K562 (cell line): ENCODE results near the gene ERBB4. TPM values are rescaled to one million over a fixed set of nuclear protein-coding genes. Genes with fewer than 3 reads are reported as not detected.

Experiments used
- ATAC-seq: fragments of 200-7000 bp; cut with Tn5 transposase; 3 replicates; pipeline ENCODE4 v1.9.1; 2020; ENCODE audit warnings: moderate library complexity
- BruUV-seq: library from RNA; stranded (reverse); fragments of 400-500 nt; replicated peaks from 2 replicates; lab custom pipeline; 2021; lab: Mats Ljungman, UMichigan
- CTCF ChIA-PET: fragments of 300-600 bp; formaldehyde crosslinking; extraction: SDS; loops from one replicate; lab custom pipeline; 2021; ENCODE audit warnings: low intra/inter-chr PET ratio; lab: Yijun Ruan, JAX
- POLR2A ChIA-PET: fragments of 300-600, 350-650 bp; sonication (Branson Sonifier 250); formaldehyde crosslinking; extraction: SDS; loops from one replicate; lab custom pipeline; 2021; ENCODE audit warnings: antibody characterized with exemption, inconsistent platforms; lab: Yijun Ruan, JAX
- DNase-seq, 4 experiments: peaks; one replicate each; pipeline versions ENCODE4 v3.0.0 to v3.0.0-alpha.2; 2011 to 2018; ENCODE audit warnings: low spot score in 3 of 4, mixed read lengths in 3 of 4; ENCODE audit errors: extremely low read depth in 1 of 4
- FAIRE-seq: peaks from 2 replicates; lab custom pipeline; 2011; peaks lifted over from hg19 to GRCh38; lab: Jason Lieb, UNC
- H2AFZ ChIP-seq: 2 replicates; pipeline ENCODE4 v1.6.0; 2011; ENCODE audit warnings: low read depth, low read length, control low read depth, inconsistent platforms
- H3K27ac ChIP-seq: fragments of 200-600 bp; 3 replicates; pipeline ENCODE4 v1.8.0; 2011; ENCODE audit warnings: low read depth, mild to moderate bottlenecking, control low read depth, inconsistent platforms, low read length, moderate library complexity, mixed read lengths; ENCODE audit errors: extremely low read depth
- H3K27me3 ChIP-seq, 2 experiments: fragments of 300-600 bp in 1 of 2; 2 replicates in 1 of 2; 3 replicates in 1 of 2; pipeline versions ENCODE4 v1.6.0 to v1.8.0; 2011; ENCODE audit warnings: inconsistent platforms in 2 of 2, low read length in 2 of 2, mild to moderate bottlenecking in 1 of 2, mixed read lengths in 1 of 2, moderate library complexity in 1 of 2; ENCODE audit not compliant: control insufficient read depth in 2 of 2, insufficient read depth in 2 of 2
- H3K36me3 ChIP-seq: fragments of 300-600 bp; 3 replicates; pipeline ENCODE4 v1.8.0; 2011; ENCODE audit warnings: mild to moderate bottlenecking, low read length, inconsistent platforms; ENCODE audit not compliant: control insufficient read depth, insufficient read depth
- H3K4me1 ChIP-seq, 2 experiments: fragments of 200-600 bp in 1 of 2; replicated peaks in 1 of 2; 2 replicates in 1 of 2; 3 replicates in 1 of 2; pipeline versions ENCODE4 v1.5.1 to v1.8.0; 2011; ENCODE audit warnings: inconsistent platforms in 2 of 2, low read length in 2 of 2, mild to moderate bottlenecking in 1 of 2, mixed read lengths in 1 of 2, moderate library complexity in 1 of 2; ENCODE audit not compliant: control insufficient read depth in 2 of 2, insufficient read depth in 2 of 2
- H3K4me2 ChIP-seq: 2 replicates; pipeline ENCODE4 v1.6.1; 2011; ENCODE audit warnings: low read length, control low read depth, inconsistent platforms, mixed read lengths; ENCODE audit not compliant: insufficient read depth
- H3K4me3 ChIP-seq: fragments of 200-600 bp; sonication (generic), shearing (Covaris generic); 2 replicates; pipeline ENCODE4 v1.5.1; 2016; ENCODE audit warnings: control low read depth, inconsistent platforms
- H3K79me2 ChIP-seq: fragments of 200-600 bp; 3 replicates; pipeline ENCODE4 v1.8.0; 2011; ENCODE audit warnings: low read length, inconsistent platforms; ENCODE audit not compliant: control insufficient read depth, insufficient read depth
- H3K9ac ChIP-seq, 2 experiments: 2 replicates each; pipeline versions ENCODE4 v1.6.0 to v1.6.1; 2011; ENCODE audit warnings: low read depth in 2 of 2, low read length in 2 of 2, control low read depth in 1 of 2, inconsistent platforms in 1 of 2, mild to moderate bottlenecking in 1 of 2, mixed read lengths in 1 of 2; ENCODE audit not compliant: insufficient read depth in 1 of 2
- H3K9me1 ChIP-seq: one replicate; pipeline ENCODE4 v1.6.0; 2011; ENCODE audit warnings: inconsistent platforms, mild to moderate bottlenecking, low read length, moderate library complexity; ENCODE audit not compliant: control insufficient read depth, insufficient read depth
- H3K9me3 ChIP-seq: replicated peaks from 2 replicates; pipeline ENCODE4 v1.5.1; 2011; ENCODE audit warnings: low read depth, low read length, inconsistent platforms; ENCODE audit not compliant: control insufficient read depth, insufficient read depth
- H4K20me1 ChIP-seq: replicated peaks from 2 replicates; pipeline ENCODE4 v1.6.1; 2011; ENCODE audit warnings: low read length, inconsistent platforms, mixed read lengths; ENCODE audit not compliant: control insufficient read depth, insufficient read depth
- DNMT1 ChIP-seq: fragments of 450-650 bp; IDR thresholded peaks from 2 replicates; pipeline ENCODE4 v1.6.1; 2016; ENCODE audit warnings: antibody characterized with exemption, mild to moderate bottlenecking
- ESRRA ChIP-seq: fragments of 450-650 bp; IDR thresholded peaks from 2 replicates; pipeline ENCODE4 v1.6.1; 2014; ENCODE audit warnings: low read depth, mild to moderate bottlenecking, moderate library complexity, borderline replicate concordance
- HDAC6 ChIP-seq: IDR thresholded peaks from 2 replicates; pipeline ENCODE4 v1.6.1; 2012; ENCODE audit warnings: low read depth, mild to moderate bottlenecking, control low read depth, inconsistent platforms, low read length, moderate library complexity
- SIN3B ChIP-seq: fragments of 450-650 bp; IDR thresholded peaks from 2 replicates; pipeline ENCODE4 v1.6.1; 2017; ENCODE audit warnings: low read depth, mild to moderate bottlenecking, moderate library complexity
- SMARCA4 ChIP-seq: fragments of 450-650 bp; IDR thresholded peaks from 2 replicates; pipeline ENCODE4 v1.6.1; 2016
- WGBS: fragments of 100-300 bp; shearing (Covaris generic); methylation state at CpG from one replicate; pipeline ENCODE4 v1.1.6; 2016; ENCODE audit warnings: low coverage, mixed read lengths; ENCODE audit not compliant: insufficient coverage; ENCODE audit errors: missing lambda C conversion rate; 5-methylcytosine and 5-hydroxymethylcytosine counted together
- in situ Hi-C: fragments of 300-500 bp; cut with MboI; formaldehyde crosslinking; loops from 4 replicates; pipeline ENCODE4 v1.15.0; 2018; ENCODE audit warnings: inconsistent platforms, mixed read lengths
- intact Hi-C: fragments of 100-400 bp; cut with micrococcal nuclease; formaldehyde crosslinking; loops from 2 replicates; pipeline ENCODE4 v1.14.2; 2022
- polyA plus RNA-seq, 8 experiments: library from polyadenylated mRNA; depleted of rRNA in 4 of 8; stranded (reverse) in 5 of 8; unstranded in 3 of 8; fragments of >200 nt; fragmentation: Nextera tagmentation in 2 of 8; fragmentation: Illumina TruSeq in 1 of 8; extraction: Ambion mirVana in 2 of 8; extraction: Trizol in 1 of 8; gene quantifications; 2 replicates each; pipeline versions ENCODE4 v1.2.1 to v1.2.3, GENCODE V29; 2011 to 2014; ENCODE audit warnings: inconsistent platforms in 1 of 8, missing spikeins in 1 of 8
- total RNA-seq, 7 experiments: library from RNA; depleted of rRNA in 6 of 7; stranded (reverse); fragments of >200 nt in 6 of 7; fragmentation: Illumina TruSeq in 2 of 7; extraction: Trizol in 2 of 7; gene quantifications; 2 replicates each; pipeline versions ENCODE4 v1.2.1 to v1.2.3, GENCODE V29; 2011 to 2021; ENCODE audit warnings: low replicate concordance in 1 of 7
- TF ChIP-seq, protein P1 (sequence below): IDR thresholded peaks from 3 replicates; pipeline ENCODE4 v1.6.1; 2011; ENCODE audit warnings: borderline replicate concordance, mild to moderate bottlenecking, moderate library complexity; ENCODE audit not compliant: insufficient read length; ENCODE audit errors: extremely low read depth
- TF ChIP-seq, protein P2 (sequence below): fragments of 450-650 bp; formaldehyde crosslinking; IDR thresholded peaks from 2 replicates; pipeline ENCODE4 v1.4.0; 2022; ENCODE audit warnings: missing genetic modification characterization

ERBB4 gene
- total and polyA plus RNA-seq, 9 of the 15 experiments (the other 6 are each of a cell fraction or from before 2014, with no cell fraction given): not detected

DNA sequence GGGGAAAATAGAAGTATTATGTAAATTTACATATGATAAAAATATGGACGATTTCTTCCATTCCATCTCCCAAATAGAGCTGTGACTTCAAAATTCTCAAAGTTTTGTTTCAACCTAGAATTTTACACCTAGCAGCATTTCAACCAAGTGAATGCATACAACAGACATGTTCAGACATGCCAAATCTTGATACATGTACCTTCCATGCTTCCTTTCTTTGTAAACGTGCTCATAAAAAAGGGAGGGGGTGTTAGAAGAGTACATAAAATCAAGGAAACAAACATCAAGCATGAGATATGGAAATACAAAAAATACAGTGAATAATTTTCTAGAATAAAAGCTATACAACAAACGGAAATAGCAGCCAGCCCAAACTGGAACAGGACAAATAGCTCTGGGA lies 974.2 kb downstream of the ERBB4 start:
- ATAC-seq (no peak), DNase-seq (no peak), FAIRE-seq (no peak)
- H4K20me1 ChIP-seq: no peaks in the 10 kb centered on the region
- no peak overlapping the region for H3K4me2 ChIP-seq
- TF ChIP-seq SMARCA4 (no peak), HDAC6 (no peak), DNMT1 (no peak), ESRRA (no peak), SIN3B (no peak)
- TF ChIP-seq, protein P1, sequence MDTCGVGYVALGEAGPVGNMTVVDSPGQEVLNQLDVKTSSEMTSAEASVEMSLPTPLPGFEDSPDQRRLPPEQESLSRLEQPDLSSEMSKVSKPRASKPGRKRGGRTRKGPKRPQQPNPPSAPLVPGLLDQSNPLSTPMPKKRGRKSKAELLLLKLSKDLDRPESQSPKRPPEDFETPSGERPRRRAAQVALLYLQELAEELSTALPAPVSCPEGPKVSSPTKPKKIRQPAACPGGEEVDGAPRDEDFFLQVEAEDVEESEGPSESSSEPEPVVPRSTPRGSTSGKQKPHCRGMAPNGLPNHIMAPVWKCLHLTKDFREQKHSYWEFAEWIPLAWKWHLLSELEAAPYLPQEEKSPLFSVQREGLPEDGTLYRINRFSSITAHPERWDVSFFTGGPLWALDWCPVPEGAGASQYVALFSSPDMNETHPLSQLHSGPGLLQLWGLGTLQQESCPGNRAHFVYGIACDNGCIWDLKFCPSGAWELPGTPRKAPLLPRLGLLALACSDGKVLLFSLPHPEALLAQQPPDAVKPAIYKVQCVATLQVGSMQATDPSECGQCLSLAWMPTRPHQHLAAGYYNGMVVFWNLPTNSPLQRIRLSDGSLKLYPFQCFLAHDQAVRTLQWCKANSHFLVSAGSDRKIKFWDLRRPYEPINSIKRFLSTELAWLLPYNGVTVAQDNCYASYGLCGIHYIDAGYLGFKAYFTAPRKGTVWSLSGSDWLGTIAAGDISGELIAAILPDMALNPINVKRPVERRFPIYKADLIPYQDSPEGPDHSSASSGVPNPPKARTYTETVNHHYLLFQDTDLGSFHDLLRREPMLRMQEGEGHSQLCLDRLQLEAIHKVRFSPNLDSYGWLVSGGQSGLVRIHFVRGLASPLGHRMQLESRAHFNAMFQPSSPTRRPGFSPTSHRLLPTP: no peak
- TF ChIP-seq, protein P2, sequence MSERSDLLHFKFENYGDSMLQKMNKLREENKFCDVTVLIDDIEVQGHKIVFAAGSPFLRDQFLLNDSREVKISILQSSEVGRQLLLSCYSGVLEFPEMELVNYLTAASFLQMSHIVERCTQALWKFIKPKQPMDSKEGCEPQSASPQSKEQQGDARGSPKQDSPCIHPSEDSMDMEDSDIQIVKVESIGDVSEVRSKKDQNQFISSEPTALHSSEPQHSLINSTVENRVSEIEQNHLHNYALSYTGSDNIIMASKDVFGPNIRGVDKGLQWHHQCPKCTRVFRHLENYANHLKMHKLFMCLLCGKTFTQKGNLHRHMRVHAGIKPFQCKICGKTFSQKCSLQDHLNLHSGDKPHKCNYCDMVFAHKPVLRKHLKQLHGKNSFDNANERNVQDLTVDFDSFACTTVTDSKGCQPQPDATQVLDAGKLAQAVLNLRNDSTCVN (CRISPR knock-in tag): no peak
- intact Hi-C loops (no loop called here), in situ Hi-C loops (no loop called here)
- H3K27me3 ChIP-seq: no peaks in the 10 kb centered on the region
- no peaks in the 10 kb centered on the region for H3K79me2 ChIP-seq
- no TSS peak for BruUV-seq
- H3K9me1 ChIP-seq: no peaks in the 10 kb centered on the region
- no peak overlapping the region for H3K9ac ChIP-seq
- ChIA-PET CTCF (no interaction called here), POLR2A (no interaction called here)
- H3K27ac ChIP-seq: no peak overlapping the region
- no peak overlapping the region for H3K4me3 ChIP-seq
- H2AFZ ChIP-seq: no peak overlapping the region
- no peaks in the 10 kb centered on the region for H3K4me1 ChIP-seq
- WGBS: 8% methylated on average over 3 of the region's 3 CpGs
- no peaks in the 10 kb centered on the region for H3K36me3 ChIP-seq
- no peaks in the 10 kb centered on the region for H3K9me3 ChIP-seq
